Breast epithelium (tissue), 3 donors: ENCODE results near the gene SPOPL.

Experiments used
- CTCF ChIP-seq, 3 donors: fragments of 450-650 bp; IDR thresholded peaks; one replicate each; pipeline ENCODE4 v1.5.1; 2016 to 2017; ENCODE audit warnings: antibody characterized with exemption in 3 of 3, mild to moderate bottlenecking in 3 of 3, moderate library complexity in 3 of 3
- POLR2A ChIP-seq: fragments of 450-650 bp; IDR thresholded peaks from one replicate; pipeline ENCODE4 v1.6.1; 2016; ENCODE audit warnings: antibody characterized with exemption, mild to moderate bottlenecking, moderate library complexity

DNA sequence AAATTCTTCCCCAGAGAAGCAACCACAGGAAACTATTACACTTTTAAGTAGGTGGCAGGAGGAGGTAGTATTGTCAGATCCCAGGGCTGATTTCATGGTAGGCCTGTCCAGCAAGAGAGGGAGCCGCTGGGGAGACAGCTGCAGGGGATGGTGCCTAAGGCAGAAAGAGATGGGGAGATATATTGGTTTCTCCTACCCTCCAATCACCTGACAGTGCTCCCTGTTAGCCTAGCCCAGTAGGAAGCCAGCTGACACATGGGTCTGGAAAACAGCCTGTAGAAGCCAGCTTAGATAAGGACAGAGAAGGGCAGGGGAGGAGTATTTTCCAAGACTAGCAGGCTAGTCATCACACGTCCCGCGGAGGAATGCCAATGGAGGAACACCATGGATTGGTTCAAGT is 8.2 kb upstream of the SPOPL start:
- TF ChIP-seq CTCF (IDR thresholded peaks at IDR 0.05) (no peak), POLR2A (no peak)
